ENCODE data around the gene PLA2G4B.

GRCh38 chr15:41860049-41860828, 21.6 kb downstream of the PLA2G4B start:
- TF ChIP-seq EZH2 (IDR thresholded peaks at IDR 0.05; ENCODE audit: borderline replicate concordance, control insufficient read depth, low read depth, low read length) = no peak
- TF ChIP-seq PKNOX1 (IDR thresholded peaks at IDR 0.05) = no peak
- TF ChIP-seq ZNF687 (IDR thresholded peaks at IDR 0.05) = no peak
- no peak for TF ChIP-seq MLLT1 (IDR thresholded peaks at IDR 0.05)
- TF ChIP-seq CTCF (IDR thresholded peaks at IDR 0.05 in 2 of 3, conservative IDR thresholded peaks at IDR 0.05 in 1 of 3; ENCODE audit: control insufficient read depth in 2 of 3, extremely low read depth in 1 of 3, insufficient read depth in 1 of 3, low read depth in 3 of 3, low read length in 3 of 3) = 0 out of 6 replicates have a peak, but pooled peaks of 1 of the 3 experiments have one; percentile 1

Data from GM12878 (cell line).